ENCODE data around the gene PRKAG2. TPM values are rescaled to one million over a fixed set of nuclear protein-coding genes. Genes with fewer than 3 reads are reported as not detected.

PRKAG2 gene
- total RNA-seq, 1 donor from 2014 or later: 20.6 TPM

DNA sequence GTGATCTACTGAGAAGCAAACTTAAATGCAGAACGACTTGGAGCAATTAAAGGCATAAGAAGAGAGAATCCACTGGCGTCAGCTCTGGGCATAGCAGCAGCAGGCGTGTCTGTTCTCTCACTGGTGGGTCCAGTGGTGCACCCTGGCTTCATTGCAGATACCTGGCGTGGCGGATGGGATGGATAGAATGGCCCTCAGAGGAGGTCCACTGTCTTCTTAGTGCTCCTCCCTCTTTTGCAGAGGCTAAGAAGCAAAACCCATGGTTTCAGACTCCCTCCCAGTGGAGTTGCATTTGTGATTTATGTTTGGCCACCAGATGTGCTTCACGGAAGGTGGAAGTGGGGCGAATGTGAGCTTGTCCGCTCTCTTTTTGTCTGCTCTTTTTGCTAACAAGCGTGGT, 28.4 kb upstream of the PRKAG2 start:
- H3K4me3 Mint-ChIP-seq (ENCODE audit: low read depth): no peak overlapping the region
- H3K4me1 Mint-ChIP-seq (ENCODE audit: low read depth): no peaks in the 10 kb centered on the region
- peaks cover 6% of the 10 kb centered on the region for H3K9me3 Mint-ChIP-seq (ENCODE audit: low read depth)
- no peak overlapping the region for H3K27ac Mint-ChIP-seq
- H3K27me3 Mint-ChIP-seq: peaks cover 12% of the 10 kb centered on the region
- TF ChIP-seq, protein P1, sequence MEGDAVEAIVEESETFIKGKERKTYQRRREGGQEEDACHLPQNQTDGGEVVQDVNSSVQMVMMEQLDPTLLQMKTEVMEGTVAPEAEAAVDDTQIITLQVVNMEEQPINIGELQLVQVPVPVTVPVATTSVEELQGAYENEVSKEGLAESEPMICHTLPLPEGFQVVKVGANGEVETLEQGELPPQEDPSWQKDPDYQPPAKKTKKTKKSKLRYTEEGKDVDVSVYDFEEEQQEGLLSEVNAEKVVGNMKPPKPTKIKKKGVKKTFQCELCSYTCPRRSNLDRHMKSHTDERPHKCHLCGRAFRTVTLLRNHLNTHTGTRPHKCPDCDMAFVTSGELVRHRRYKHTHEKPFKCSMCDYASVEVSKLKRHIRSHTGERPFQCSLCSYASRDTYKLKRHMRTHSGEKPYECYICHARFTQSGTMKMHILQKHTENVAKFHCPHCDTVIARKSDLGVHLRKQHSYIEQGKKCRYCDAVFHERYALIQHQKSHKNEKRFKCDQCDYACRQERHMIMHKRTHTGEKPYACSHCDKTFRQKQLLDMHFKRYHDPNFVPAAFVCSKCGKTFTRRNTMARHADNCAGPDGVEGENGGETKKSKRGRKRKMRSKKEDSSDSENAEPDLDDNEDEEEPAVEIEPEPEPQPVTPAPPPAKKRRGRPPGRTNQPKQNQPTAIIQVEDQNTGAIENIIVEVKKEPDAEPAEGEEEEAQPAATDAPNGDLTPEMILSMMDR (IDR thresholded peaks at IDR 0.05; ENCODE audit: unreplicated experiment): no peak
- H3K36me3 Mint-ChIP-seq (ENCODE audit: insufficient read depth): no peaks in the 10 kb centered on the region
- no peak for DNase-seq (ENCODE audit: low spot score, unreplicated experiment)

DNA sequence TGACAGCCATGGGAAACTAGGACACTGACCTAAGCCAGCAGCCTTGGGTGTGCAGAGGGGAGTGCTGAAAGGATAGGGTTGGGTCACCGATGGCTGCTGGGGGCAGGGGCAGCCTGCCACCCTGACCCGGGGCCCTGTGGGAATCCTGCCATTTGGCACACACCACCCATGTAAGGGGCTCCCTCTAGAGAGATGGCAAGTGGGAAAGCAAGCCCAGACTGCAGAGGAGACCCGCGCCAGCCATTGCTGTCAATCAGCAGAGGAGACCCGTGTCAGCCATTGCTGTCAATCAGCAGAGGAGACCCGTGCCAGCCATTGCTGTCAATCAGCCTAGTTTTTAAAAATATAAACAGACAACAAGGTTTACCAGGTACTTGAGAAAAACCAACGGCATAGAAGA, 27.4 kb upstream of the PRKAG2 start:
- H3K36me3 Mint-ChIP-seq (ENCODE audit: insufficient read depth): no peaks in the 10 kb centered on the region
- no peak for DNase-seq (ENCODE audit: low spot score, unreplicated experiment)
- peaks cover 6% of the 10 kb centered on the region for H3K9me3 Mint-ChIP-seq (ENCODE audit: low read depth)
- H3K27me3 Mint-ChIP-seq: peaks cover 23% of the 10 kb centered on the region
- no peak overlapping the region for H3K4me3 Mint-ChIP-seq (ENCODE audit: low read depth)
- H3K27ac Mint-ChIP-seq: no peak overlapping the region
- H3K4me1 Mint-ChIP-seq (ENCODE audit: low read depth): no peaks in the 10 kb centered on the region
- TF ChIP-seq, protein P1 (IDR thresholded peaks at IDR 0.05; ENCODE audit: unreplicated experiment): no peak

DNA sequence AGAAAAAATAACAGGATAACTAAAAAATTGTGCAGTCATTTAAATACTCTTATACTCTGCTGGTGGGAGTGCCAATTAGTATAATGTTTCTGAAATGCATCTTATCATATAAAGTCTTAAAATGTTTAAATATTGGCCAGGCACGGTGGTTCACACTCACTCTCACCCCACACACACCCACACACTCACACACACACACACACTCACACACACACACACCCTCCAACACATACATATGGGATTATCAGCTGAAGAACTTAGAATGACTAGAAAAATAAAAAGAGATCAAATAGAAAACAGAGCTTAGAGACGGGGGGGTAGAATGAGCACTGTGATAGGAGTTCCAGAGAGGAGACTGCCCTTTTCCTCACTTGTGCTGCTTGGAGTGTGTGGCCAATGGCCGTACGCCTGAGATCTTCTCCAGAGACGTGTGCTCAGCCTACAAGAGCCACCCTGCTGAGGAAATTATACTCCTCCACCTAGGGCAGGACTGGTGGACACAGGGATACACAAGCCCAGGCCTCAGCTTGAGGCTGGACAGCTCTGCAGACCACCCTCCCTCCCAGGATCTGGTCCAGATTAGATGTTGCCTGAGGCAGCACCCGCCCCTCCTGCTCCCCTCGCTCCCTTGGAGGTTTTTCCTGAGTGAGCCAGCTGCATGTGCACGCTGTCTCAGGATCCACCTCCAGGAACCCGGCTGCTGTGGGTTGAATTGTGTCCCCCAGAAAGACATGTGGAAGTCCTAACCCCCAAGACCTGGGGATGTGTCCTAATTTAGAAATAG, 26.5 kb upstream of the PRKAG2 start:
- H3K27me3 Mint-ChIP-seq: peaks cover 20% of the 10 kb centered on the region
- no peaks in the 10 kb centered on the region for H3K4me1 Mint-ChIP-seq (ENCODE audit: low read depth)
- DNase-seq (ENCODE audit: low spot score, unreplicated experiment): no peak
- TF ChIP-seq, protein P1 (IDR thresholded peaks at IDR 0.05; ENCODE audit: unreplicated experiment): no peak
- no peak overlapping the region for H3K27ac Mint-ChIP-seq
- H3K4me3 Mint-ChIP-seq (ENCODE audit: low read depth): no peak overlapping the region
- H3K36me3 Mint-ChIP-seq (ENCODE audit: insufficient read depth): no peaks in the 10 kb centered on the region
- peaks cover 6% of the 10 kb centered on the region for H3K9me3 Mint-ChIP-seq (ENCODE audit: low read depth)

DNA sequence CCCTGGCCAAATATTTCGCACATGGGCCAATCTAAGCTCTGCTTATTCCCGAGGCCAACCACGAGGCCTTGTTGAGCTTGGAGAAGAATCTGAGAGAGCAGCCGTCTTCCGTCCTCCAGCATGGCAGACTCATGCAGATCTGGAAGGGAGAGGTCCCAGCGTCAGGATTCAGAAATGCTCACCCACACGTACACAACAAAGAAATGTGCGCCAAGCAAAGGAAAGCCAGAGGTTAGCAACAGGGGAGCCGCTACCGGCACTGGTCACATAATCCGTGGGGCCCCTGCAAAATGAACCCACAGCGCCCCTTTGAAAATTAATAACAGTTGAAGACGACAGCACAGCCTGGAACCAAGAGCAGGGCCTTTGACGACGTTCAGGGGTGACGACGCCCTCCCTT, 25.4 kb upstream of the PRKAG2 start:
- Mint-ChIP-seq H3K4me3 (ENCODE audit: low read depth) (no peak overlapping the region), H3K27ac (no peak overlapping the region), H3K4me1 (ENCODE audit: low read depth) (peaks cover 4% of the 10 kb centered on the region), H3K9me3 (ENCODE audit: low read depth) (peaks cover 5% of the 10 kb centered on the region), H3K36me3 (ENCODE audit: insufficient read depth) (no peaks in the 10 kb centered on the region), H3K27me3 (peaks cover 20% of the 10 kb centered on the region)
- TF ChIP-seq, protein P1 (IDR thresholded peaks at IDR 0.05; ENCODE audit: unreplicated experiment): no peak
- no peak for DNase-seq (ENCODE audit: low spot score, unreplicated experiment)

DNA sequence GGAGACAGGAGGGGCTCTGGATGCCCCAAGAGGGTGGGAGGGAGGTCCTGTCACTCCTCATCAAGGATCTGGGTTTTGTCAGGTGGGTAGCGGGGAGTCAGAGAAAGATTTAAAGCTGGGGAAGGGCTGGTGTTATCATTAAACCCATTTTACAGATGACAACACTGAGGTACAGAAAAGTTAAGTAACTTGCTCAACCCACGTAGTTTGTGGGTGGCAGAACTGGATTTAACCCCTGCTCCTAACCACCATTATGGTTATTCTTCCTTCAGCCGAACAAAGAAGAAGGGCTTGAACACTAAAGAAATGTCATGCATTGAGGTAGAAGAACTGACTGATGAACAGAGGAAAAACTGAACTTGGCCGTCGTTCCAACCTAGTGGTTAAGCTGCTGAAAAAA, 24.9 kb upstream of the PRKAG2 start:
- peaks cover under 1% of the 10 kb centered on the region for H3K9me3 Mint-ChIP-seq (ENCODE audit: low read depth)
- TF ChIP-seq, protein P1 (IDR thresholded peaks at IDR 0.05; ENCODE audit: unreplicated experiment): no peak
- H3K27ac Mint-ChIP-seq: no peak overlapping the region
- no peak overlapping the region for H3K4me3 Mint-ChIP-seq (ENCODE audit: low read depth)
- H3K36me3 Mint-ChIP-seq (ENCODE audit: insufficient read depth): no peaks in the 10 kb centered on the region
- H3K27me3 Mint-ChIP-seq: peaks cover 20% of the 10 kb centered on the region
- peaks cover 7% of the 10 kb centered on the region for H3K4me1 Mint-ChIP-seq (ENCODE audit: low read depth)
- DNase-seq (ENCODE audit: low spot score, unreplicated experiment): no peak
